ENCODE results near the gene CCDC106. TPM values are rescaled to one million over a fixed set of nuclear protein-coding genes. Genes with fewer than 3 reads are reported as not detected.

Gene CCDC106
- total RNA-seq, 1 experiment from 2014 or later, result 21.1 TPM

DNA sequence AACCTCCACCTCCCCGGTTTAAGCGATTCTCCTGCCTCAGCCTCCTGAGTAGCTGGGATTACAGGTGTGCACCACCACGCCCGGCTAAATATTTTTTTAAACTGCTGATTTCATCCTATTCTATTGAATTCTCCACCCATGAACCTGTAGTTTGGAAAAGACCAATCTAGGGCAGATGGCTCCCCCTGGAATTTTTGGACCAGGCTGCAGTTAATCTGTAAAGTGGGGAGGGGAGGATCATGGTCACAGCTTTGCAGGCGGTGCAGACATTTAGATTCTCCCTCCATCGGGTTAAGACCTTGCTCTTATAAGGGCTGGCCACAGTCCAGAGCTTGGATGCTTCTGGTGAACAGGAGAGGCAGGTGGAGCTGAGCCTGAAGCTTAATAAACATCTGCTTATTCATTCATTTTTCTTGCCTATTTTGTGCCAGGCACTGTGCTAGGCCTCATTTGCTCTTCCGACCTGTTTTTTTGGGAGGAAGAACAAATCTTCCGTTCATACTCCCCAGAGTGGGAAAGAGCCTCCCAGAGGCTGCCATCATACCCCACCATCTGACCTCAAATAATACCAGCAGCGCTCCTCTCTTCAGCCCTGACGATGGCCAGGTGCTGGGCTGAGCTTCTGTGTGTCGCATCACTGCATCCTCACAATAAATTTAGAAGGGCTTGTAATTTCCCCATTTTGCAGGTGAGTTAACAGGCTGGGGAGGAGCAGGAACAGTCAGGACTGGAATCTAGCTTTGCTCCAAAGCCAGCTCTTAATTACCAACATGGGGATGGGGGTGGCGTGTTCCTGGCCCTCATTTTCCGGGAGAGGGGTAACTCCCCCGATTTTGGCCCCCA is 902 bp upstream of the CCDC106 start:
- ATAC-seq (no peak), DNase-seq (ENCODE audit: low spot score) (no peak)
- POLR2A ChIA-PET, result interaction anchor here (0.8 to 2.1 kb wide), 5 partner anchors 24 to 162 kb away, joined by 3 to 6 read pairs (median 3); partner anchors contain the start of genes FIZ1 and NAT14
- peak overlapping the region; percentile 89; the same call in 1 of the 2 replicates for H3K27ac Mint-ChIP-seq
- H3K4me1 Mint-ChIP-seq, result peaks cover 24% of the 10 kb centered on the region
- CTCF ChIA-PET, result interaction anchor here (0.5 to 4.6 kb wide), 13 partner anchors 13 to 512 kb away, joined by 3 to 25 read pairs (median 6); partner anchors contain the start of genes FIZ1, ZNF784 and ZNF865
- H3K27me3 Mint-ChIP-seq (ENCODE audit: low read depth), result no peaks in the 10 kb centered on the region
- H3K9me3 Mint-ChIP-seq, result no peaks in the 10 kb centered on the region
- TF ChIP-seq CREM (CRISPR knock-in tag; IDR thresholded peaks at IDR 0.05), result 0 out of 2 replicates have a peak, but pooled peaks have one; percentile 3
- TF ChIP-seq, protein P1, sequence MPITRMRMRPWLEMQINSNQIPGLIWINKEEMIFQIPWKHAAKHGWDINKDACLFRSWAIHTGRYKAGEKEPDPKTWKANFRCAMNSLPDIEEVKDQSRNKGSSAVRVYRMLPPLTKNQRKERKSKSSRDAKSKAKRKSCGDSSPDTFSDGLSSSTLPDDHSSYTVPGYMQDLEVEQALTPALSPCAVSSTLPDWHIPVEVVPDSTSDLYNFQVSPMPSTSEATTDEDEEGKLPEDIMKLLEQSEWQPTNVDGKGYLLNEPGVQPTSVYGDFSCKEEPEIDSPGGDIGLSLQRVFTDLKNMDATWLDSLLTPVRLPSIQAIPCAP (CRISPR knock-in tag; IDR thresholded peaks at IDR 0.05), result no peak
- peak overlapping the region; percentile 86 for H3K4me3 Mint-ChIP-seq
- H3K36me3 Mint-ChIP-seq, result peaks cover 16% of the 10 kb centered on the region

DNA sequence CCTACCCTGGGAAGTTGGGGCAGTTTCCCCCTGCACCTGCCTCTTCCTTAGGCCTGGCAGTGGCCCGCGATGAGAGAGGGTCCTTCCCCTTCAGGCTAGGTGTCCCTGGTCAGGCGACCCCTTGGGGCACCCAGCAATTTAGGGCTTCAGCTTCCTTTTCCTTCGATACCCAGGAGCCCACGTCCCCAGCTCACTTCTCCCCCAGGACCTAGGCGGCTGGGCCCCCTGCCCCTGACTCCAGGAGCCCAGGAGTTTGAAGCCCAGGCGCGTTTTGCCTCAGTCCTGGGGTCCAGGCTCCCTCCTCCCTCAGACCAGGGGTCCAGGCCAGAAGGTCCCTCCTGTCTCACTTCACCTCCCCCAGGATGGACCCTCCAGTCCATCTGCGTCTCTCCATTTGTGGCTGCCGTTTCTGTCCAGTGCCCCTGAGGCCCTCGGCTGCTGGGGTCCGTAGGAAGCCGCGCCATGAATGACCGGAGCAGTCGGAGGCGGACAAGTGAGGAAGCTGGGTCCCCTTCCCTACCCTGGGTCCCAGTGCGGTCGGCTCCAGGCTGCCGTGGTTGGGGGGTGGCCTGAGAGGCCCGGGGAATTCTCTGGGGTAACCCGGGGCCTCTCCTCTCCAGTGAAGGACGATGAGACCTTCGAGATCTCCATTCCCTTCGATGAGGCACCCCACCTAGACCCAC is 714 bp downstream of the CCDC106 start:
- no peak for DNase-seq (ENCODE audit: low spot score)
- ChIA-PET POLR2A (no interaction called here), CTCF (interaction anchor here (0.9 to 4.6 kb wide), 5 partner anchors 16 to 195 kb away, joined by 3 to 25 read pairs (median 7); partner anchors contain the start of gene ZNF865)
- Mint-ChIP-seq H3K27ac (no peak overlapping the region), H3K36me3 (peaks cover 16% of the 10 kb centered on the region), H3K4me1 (peaks cover 21% of the 10 kb centered on the region), H3K27me3 (ENCODE audit: low read depth) (no peaks in the 10 kb centered on the region), H3K9me3 (no peaks in the 10 kb centered on the region), H3K4me3 (peak overlapping the region; percentile 78)
- TF ChIP-seq ZNF138 (CRISPR knock-in tag; conservative IDR thresholded peaks at IDR 0.05), result no peak
- TF ChIP-seq SP1 (CRISPR knock-in tag; conservative IDR thresholded peaks at IDR 0.05), result no peak
- no peak for TF ChIP-seq SOX15 (CRISPR knock-in tag; IDR thresholded peaks at IDR 0.05)
- TF ChIP-seq ZNF232 (CRISPR knock-in tag; IDR thresholded peaks at IDR 0.05), result no peak
- no peak for TF ChIP-seq TEAD1 (CRISPR knock-in tag; IDR thresholded peaks at IDR 0.05)
- TF ChIP-seq, protein P2, sequence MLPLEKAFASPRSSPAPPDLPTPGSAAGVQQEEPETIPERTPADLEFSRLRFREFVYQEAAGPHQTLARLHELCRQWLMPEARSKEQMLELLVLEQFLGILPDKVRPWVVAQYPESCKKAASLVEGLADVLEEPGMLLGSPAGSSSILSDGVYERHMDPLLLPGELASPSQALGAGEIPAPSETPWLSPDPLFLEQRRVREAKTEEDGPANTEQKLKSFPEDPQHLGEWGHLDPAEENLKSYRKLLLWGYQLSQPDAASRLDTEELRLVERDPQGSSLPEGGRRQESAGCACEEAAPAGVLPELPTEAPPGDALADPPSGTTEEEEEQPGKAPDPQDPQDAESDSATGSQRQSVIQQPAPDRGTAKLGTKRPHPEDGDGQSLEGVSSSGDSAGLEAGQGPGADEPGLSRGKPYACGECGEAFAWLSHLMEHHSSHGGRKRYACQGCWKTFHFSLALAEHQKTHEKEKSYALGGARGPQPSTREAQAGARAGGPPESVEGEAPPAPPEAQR (CRISPR knock-in tag; IDR thresholded peaks at IDR 0.05), result no peak
- TF ChIP-seq, protein P3, sequence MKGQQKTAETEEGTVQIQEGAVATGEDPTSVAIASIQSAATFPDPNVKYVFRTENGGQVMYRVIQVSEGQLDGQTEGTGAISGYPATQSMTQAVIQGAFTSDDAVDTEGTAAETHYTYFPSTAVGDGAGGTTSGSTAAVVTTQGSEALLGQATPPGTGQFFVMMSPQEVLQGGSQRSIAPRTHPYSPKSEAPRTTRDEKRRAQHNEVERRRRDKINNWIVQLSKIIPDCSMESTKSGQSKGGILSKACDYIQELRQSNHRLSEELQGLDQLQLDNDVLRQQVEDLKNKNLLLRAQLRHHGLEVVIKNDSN (CRISPR knock-in tag; IDR thresholded peaks at IDR 0.05), result no peak
- TF ChIP-seq RELA (CRISPR knock-in tag; IDR thresholded peaks at IDR 0.05; ENCODE audit: borderline replicate concordance), result no peak
- TF ChIP-seq, protein P4, sequence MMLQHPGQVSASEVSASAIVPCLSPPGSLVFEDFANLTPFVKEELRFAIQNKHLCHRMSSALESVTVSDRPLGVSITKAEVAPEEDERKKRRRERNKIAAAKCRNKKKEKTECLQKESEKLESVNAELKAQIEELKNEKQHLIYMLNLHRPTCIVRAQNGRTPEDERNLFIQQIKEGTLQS (CRISPR knock-in tag; conservative IDR thresholded peaks at IDR 0.05), result no peak
- TF ChIP-seq FOXK1 (CRISPR knock-in tag; IDR thresholded peaks at IDR 0.05), result no peak
- TF ChIP-seq ATF1 (CRISPR knock-in tag; IDR thresholded peaks at IDR 0.05), result no peak
- TF ChIP-seq, protein P5, sequence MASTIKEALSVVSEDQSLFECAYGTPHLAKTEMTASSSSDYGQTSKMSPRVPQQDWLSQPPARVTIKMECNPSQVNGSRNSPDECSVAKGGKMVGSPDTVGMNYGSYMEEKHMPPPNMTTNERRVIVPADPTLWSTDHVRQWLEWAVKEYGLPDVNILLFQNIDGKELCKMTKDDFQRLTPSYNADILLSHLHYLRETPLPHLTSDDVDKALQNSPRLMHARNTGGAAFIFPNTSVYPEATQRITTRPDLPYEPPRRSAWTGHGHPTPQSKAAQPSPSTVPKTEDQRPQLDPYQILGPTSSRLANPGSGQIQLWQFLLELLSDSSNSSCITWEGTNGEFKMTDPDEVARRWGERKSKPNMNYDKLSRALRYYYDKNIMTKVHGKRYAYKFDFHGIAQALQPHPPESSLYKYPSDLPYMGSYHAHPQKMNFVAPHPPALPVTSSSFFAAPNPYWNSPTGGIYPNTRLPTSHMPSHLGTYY (CRISPR knock-in tag; IDR thresholded peaks at IDR 0.05), result no peak
- TF ChIP-seq TEAD4 (CRISPR knock-in tag; IDR thresholded peaks at IDR 0.05), result no peak
- no peak for TF ChIP-seq FOXJ3 (CRISPR knock-in tag; IDR thresholded peaks at IDR 0.05; ENCODE audit: borderline replicate concordance)
- ATAC-seq, result peak; percentile 5; the same call in 1 of the 2 replicates

All from WTC11 (cell line).